ENCODE data around the gene SLC11A1.

DNA sequence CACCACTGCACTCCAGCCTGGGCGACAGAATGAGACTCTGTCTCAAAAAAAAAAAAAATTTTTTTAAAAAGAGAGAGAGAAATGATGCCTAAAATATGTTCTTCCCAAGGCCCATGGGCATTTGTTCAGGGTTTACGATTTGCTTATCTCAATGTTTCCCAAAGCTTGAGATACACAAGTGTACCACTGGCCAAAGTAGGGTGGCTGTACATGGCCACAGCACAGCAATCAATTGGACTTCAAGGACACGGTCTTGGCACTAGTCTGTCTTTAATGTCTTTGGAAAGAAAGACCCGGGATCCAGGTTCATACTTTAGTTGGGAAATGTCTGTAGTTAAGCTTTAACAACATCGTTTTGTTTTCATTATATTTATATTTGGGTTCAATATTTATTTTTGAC, 34.9 kb upstream of the SLC11A1 start:
- TF ChIP-seq GATA3 (IDR thresholded peaks at IDR 0.05; ENCODE audit: low read depth, low read length), result no peak
- TF ChIP-seq GATA2 (IDR thresholded peaks at IDR 0.05; ENCODE audit: low read depth, low read length), result no peak

All from SH-SY5Y (cell line).